Measurements from ENCODE around the gene ZFAND6.
A peak's percentile ranks its signal among the peaks of the same experiment; 100 is the strongest.
"Not testable (repeated sequence)": the region's sequence is repeated elsewhere in the genome, so short reads cannot be mapped to it uniquely, and the experiment has no call there.

ZFAND6 gene

DNA sequence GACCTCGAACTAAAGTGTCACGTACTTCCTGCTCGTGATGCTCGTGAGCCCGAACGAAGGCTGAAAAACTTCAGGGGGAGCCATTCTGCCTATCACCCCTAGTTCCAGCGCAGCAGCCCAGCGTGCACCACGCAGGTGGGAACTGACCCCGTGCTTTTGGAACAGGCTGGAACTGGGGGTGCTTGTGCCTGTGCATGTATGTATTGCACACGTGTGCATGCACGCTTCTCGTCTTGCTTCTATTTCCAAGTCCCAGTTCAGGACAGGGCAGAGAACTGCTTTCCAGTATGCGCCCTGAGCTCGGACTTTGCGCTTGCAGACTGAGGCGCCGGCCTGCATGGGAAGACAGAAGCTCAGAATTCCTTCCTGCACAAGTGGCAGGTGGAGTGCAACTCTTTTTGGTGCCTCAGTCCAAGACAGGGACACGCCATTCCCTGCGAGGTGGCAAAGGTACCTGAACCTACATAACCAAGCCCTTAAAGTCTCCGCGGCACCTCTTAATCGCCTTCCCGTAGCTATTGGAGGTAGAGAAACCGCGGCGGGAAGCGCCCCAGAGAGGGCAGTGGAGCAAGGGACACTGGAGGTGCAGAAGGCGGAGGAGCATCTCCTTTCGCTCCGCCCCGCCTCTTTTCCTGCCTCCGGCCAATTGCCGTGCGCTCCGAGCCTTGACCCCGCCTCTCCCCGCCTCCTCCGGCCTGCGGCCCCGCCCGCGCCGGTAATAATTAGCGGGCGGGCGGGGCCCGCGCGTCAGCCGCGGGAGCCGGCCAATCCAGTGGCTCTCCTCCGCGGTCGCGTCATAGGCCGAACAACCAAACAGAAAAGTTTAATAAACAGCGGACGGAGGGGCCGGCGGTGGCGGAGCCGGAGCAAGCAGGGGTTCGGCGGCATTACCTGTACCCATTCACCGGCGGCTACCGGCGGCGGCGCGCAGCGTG is at the start of gene ZFAND6:
ZFAND6 (plus strand) TSS at position 826 of the 935 bp plus-strand sequence. CDS start 60,669 bp downstream, outside the sequence.
- DNase-seq: peak; percentile 76 to 95

DNA sequence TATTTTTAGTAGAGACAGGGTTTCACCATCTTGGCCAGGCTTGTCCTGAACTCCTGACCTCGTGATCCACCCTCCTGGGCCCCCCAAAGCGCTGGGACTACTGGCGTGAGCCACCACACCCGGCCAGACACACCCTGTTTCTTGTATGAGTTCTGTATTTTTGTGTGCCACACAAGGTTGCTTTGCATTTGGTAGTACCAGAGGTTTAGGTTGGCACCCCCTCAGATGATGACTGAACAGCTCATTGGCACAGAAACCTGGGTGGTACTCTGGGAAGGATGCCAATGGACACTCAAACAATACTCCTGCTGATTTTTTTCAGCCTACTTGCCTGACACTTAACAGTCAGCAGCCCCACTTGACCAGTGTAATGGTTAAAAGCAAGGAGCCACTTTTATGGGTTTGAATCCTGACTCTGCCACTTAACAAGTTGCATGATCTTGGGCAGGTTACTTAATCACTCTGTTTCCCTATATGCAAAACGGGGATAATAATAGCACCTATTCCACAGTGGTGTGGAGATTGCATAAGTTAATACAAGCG is 49.3 kb upstream of the ZFAND6 start:
- DNase-seq: no peak

DNA sequence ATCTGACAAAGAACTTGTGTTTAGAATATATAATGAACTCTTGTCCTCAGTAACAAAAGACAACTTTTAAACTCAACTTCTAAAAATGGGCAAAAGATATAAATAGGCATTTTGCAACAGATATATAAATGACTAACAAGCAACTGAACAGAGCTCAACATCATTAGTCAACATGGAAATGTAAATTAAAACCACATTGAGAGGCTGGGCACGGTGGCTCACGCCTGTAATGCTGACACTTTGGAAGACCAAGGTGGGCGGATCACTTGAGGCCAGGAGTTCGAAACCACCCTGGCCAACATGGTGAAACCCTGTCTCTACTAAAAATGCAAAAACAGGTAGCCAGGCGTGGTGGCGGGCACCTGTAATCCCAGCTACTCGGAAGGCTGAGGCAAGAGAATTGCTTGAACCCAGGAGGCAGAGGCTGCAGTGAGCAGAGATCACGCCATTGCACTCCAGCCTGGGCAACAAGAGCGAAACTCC is 48.4 kb upstream of the ZFAND6 start:
- DNase-seq: not testable (repeated sequence)

DNA sequence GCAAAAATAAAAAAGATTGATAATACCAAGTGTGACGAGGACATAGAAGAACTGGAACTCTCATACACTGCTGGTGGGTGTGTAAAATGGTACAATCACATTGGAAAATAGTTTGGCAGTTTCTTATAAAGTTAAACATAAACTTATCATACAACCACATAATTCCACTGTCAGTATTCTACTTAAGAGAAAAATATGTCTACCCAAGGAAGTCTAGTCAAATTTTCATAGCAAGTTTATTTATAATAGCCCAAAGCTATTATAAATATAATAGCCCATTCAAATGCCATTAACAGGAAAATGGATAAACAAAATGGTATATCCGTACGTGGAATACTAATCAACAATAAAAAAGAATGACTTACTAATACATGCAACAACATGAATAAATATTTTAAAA is 47.9 kb upstream of the ZFAND6 start:
- no peak for DNase-seq

DNA sequence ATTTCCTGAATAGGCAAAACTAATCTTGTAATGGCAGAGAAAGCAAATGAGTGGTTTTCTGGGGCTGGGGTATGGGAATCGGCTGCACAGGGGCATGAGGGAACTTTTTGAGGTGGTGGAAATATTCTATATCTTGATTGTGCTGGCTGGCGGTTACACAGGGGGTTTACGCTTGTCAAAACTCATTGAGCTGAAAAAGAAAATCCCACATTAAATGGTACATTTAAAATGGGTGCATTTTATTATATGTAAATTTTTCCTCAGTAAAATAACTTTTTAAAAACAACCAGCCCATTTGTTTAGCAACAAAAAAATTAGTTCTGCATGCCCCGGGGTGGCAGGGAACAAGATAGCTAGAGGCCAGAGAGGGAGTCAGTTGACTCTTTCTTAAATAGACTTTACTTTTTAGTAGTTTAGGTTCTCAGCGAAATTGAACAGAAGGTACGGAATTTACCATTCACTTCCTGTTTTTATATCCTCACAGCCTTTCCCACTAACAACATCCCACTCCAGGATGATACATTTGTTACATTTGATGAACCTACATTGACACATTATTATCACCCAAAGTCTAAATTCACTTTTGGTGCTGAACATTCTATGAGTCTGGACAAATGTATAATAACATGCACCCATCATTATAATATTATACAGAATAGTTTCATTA is 47.3 kb upstream of the ZFAND6 start:
- no peak for DNase-seq

DNA sequence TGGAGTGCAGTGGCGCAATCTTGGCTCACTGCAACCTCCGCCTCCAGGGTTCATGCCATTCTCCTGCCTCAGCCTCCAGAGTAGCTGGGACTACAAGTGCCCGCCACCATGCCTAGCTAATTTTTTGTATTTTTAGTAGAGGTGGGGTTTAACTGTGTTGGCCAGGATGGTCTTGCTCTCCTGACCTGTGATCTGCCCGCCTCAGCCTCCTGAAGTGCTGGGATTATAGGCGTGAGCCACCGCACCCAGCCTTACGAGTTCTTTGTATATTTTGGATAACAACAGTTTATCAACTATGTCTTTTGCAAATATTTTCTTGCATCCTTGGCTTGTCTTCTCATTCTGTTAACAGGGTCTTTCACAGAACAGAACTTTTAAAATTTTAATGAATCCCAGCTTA is 45.3 kb upstream of the ZFAND6 start:
- DNase-seq: not testable (repeated sequence)

DNA sequence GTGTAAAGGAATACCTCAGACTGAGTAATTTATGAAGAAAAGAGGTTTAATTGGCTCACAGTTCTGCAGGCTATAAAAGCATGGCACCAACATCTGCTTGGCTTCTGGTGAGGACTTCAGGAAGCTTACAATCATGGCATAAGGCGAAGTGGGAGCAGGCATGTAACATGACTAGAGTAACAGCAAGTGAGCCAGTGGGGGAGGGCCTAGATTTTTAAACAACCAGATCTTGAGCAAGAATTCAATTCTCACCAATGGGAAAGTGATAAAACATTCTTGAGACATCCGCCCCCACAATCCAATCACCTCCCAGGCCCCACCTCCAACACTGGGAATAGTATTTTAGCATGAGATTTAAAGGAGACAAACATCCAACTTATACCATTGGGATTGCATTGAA is 44.3 kb upstream of the ZFAND6 start:
- DNase-seq: no peak

DNA sequence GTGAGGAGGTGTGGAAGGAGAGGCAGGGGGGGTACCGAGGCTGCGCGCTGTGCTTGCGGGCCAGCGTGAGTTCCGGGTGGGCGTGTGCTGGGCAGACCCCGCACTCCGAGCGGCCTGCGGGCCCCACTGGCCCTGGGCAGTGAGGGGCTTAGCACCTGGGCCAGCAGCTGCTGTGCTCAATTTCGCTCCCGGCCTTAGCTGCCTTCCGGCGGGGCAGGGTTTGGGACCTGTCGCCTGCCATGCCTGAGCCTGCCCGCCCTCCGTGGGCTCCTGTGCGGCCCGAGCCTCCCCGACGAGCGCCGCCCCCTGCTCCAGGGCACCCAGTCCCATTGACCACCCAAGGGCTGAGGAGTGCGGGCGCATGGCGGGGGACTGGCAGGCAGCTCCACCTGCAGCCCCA is 43.0 kb upstream of the ZFAND6 start:
- not testable (repeated sequence) for DNase-seq

DNA sequence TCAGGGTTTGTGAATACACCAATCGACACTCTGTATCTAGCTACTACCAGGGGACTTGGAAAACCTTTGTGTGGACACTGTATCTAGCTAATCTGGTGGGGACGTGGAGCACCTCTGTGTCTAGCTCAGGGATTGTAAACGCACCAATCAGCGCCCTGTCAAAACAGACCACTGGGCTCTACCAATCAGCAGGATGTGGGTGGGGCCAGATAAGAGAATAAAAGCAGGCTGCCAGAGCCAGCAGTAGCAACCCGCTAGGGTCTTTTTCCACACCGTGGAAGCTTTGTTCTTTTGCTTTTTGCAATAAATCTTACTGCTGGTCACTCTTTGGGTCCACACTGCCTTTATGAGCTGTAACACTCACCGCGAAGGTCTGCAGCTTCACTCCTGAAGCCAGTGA is 42.3 kb upstream of the ZFAND6 start:
- not testable (repeated sequence) for DNase-seq

DNA sequence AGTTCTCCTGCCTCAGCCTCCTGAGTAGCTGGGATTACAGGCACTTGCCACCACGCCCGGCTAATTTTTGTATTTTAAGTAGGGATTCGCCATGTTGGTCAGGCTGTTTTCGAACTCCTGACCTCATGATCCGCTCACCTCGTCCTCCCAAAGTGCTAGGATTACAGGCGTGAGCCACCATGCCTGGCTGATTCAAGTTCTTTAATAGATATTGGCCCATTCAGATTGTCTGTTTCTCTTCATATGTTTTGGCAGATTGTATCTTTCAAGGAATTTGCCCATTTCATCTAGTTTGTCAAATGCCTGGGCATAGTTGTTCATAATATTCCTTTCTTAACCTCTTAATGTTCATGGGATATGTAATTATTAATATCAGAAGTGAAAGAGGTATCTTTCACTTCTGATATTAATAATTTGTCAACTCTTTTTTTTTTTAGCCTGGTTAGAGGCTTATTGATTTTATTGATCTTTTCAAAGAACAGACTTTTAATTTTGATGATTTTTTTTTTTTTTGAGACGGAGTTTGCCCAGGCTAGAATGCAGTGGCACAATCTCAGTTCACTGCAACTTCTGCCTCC is 40.2 kb upstream of the ZFAND6 start:
- DNase-seq: no peak

DNA sequence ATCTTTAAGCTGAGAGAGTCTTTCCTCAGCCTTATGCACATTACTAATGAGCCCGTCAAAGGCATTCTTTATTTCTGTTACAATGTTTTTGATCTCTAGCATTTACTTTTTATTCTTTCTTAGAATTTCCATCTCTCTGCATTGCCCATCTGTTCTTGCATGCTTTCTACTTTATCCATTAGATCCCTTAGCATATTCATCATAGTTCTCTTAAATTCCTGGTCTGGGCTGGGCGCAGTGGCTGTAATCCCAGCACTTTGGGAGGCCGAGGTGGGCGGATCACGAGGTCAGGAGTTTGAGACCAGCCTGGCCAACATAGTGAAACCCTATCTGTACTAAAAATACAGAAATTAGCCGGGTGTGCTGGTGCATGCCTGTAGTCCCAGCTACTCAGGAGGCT is 39.3 kb upstream of the ZFAND6 start:
- not testable (repeated sequence) for DNase-seq

DNA sequence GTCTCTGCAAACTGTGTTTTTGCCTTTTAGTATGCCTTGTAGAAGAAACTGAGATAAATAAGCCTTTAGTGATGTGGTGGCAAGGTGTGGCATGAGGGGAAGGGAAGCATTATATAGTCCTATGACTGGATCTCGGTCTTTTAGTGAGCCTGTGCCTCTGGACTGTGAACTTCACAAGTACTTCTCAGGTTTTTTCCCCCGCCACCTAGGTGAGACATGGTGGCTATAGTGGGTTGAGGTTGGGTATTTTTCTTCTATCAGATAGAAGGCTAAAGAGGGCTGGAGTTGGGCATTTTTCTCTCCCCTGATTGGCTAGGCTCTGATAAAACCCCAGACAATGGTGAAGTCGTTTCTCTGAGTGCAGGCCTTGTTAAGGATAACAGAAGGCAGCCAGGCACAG is 38.7 kb upstream of the ZFAND6 start:
- no peak for DNase-seq

DNA sequence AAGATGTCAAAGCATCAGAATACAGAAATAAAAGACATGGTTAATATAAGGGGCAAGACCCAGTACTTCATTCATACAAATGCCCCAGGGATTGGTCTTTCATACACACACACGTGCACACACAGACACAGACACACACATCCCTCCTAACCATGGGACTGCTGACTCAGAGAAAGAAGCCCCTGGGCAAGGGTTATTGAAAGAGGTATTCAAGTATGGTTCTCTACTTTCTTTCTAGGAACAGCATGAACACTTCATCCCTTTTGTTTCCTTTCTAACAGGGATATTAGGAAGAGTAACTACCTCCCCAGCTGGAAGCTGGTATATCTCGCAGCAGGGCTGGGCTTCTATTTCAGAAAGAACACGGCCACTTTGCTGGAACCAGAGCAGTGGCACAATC is 33.2 kb upstream of the ZFAND6 start:
- no peak for DNase-seq

DNA sequence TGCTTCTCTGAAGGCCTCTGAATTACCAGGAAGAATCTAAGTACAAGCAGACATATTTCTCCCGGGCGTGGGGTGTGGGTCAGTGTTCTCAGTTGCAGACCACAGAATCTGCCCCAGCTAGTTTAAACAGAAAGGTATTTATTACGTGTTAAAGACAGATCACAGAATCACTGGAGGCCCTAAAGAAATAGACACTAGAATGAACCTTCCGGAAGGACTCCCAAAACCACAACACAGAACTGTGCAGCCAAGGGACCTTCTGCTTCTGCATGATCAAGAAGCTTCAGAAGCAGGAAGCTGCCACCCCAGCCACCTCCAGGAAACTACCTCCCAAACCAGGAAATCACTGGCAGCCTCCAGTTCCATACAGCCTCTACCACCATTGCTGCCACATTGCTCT is 32.7 kb upstream of the ZFAND6 start:
- DNase-seq: no peak

DNA sequence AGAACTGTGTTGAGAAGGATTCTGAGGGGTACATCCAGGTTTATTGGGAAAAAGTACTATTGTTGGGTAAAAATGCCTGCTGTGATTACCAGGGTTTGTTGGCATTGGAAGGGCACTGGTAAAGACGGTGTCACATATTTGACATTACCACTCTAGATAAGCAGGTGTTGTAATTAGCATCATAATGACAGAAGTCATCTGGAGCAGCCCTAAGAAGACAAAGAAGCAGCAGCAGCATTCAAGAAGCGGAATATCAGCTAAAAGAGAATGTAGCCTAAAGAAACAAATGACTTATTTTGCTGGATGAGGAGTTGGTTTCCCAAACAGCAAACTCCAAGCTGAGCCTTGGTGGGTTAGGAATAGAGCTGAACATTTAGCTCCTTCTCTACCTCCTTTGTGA is 30.5 kb upstream of the ZFAND6 start:
- DNase-seq: no peak

DNA sequence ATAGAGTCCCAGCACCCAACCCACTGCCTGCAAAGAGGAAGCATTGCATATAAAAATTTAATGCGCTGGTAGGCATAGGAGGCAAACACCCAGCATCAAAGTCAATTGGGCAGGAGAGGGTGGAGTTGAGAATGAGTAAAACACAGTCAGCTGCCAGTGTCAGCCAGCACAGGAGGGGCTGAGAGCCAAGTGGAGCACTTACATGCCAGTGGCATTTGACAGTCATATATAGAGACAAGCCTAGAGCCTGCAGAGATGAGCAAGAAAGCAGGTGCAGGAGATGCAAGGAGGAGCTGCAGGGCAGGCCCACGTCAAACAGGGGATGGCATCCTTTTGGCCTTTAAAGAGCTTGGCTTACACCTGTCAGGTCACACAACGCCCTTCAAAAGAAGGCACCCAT is 27.6 kb upstream of the ZFAND6 start:
- DNase-seq: no peak

DNA sequence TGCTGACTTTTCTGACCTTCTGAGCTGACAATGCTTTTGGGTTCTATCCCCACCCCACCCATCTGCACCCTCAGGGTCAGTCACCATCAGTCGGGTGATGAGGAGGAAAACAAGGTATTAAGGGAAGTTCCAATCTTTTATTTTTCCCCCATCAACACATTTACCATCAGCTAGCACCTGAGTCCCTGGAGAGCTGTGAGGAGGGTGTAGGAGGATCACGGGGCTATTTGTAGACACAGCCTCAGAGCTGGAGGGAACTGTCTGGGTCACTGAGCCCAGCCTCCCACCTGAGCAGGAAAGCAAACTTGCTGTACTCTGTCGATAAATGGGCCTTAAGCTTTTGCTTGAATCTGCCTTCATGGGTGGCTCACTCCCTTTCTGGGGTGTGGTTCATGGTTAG is 24.8 kb upstream of the ZFAND6 start:
- DNase-seq: no peak

DNA sequence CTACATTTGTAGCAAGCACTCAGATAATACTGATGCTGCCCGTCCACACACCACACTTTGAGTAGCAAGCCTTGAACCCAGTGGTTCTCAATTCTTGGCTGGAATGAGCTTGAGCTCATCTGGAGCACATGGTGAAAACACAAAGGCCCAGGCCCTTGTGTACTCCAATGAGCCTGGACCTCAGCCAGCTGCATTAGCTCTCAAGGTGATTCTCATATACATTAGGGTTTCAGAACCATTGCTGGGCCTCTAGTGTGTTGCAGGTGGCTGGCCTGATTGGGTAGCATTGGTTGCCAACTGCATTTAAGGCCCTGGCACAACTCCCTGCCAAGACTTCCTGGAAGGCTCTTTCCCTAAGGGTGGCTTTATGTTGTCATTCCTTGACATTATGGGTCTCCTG is 23.4 kb upstream of the ZFAND6 start:
- no peak for DNase-seq

DNA sequence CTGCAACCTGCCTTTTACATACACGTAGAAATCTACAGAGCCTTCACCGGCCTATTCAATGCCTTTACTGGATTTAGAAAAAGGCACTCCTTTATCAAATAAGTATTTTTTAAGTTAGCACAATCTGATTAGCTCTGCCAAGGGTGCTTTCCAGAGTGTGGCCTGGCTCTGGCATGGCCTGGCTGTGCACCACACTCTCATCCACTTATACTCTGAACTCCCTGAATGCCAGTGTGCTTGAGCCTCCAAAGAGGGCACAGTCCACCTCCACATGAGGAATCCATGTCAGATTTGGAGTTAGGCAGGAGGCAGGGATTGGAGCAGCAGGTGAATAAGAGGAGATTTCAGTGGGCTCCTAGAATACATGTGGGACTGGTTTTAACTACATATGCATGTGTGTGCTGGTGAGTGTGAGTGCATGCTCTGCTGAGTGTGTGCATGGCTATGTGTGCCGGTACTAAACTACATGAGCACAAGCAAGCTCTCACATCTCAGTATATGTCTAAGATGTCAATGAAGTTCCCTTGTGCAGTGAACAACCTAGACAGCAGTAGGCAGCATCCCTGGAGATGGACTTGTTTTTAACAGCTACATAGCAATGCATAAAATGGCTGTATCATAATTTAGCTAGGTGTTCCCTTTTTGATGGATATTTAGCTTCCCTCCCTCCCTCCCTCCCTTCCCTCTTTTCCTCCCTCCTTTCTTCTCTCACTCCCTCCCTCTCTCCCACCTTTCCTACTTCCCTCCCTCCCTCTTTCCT is 17.8 kb upstream of the ZFAND6 start:
- DNase-seq: no peak

DNA sequence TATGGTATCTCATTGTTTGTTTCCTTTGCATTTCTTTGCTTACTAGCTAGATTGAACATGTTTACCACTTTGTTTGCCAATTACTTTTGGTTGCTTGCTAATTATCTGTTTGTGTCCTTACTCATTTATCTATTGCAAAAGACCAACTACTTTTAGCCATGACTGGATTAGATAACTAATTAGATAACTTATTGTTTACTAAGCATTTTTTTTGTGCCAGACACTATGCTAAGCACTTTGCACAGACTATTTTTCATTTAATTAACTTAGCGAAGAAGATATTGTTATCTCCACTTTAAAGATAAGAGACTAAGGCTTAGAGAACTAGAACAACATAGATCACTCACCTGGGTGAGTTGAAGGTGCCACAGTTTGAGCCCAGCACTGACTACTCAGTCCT is 16.9 kb upstream of the ZFAND6 start:
- no peak for DNase-seq

DNA sequence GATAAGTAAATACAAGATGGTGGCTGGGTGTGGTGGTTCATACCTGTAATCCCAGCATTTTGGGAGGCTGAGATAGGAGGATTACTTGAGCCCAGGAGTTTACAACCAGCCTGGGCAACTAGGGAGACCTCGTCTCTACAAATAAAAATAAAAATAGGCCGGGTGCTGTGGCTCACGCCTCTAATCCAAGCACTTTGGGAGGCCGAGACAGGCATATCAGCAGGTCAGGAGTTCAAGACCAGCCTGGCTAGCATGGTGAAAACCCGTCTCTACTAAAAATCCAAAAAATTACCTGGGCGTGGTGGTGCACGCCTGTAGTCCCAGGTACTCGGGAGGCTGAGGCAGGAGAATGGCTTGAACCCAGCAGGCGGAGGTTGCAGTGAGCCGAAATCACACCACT is 14.3 kb upstream of the ZFAND6 start:
- not testable (repeated sequence) for DNase-seq

DNA sequence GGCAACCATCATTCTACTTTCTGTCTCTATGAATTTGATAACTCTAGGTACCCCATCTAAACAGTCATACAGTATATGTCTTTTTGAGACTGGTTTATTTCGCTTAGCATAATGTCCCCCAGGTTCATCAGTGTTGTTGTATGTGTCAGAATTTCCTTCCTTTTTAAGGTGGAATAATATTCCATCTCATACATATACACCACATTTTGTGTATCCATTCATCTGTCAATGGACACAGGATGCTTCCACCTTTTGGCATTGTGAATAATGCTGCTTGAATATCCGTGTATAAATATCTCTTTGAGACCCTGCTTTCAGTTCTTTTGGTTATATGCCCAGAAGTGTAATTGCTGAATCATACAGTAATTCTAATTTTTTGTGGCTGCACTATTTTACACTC is 10.4 kb upstream of the ZFAND6 start:
- no peak for DNase-seq

Data from cerebellar nuclear complex (tissue), 1 donor.